ENCODE measurements around the gene STIM1. TPM values are rescaled to one million over a fixed set of nuclear protein-coding genes. Genes with fewer than 3 reads are reported as not detected.

Gene STIM1
- total RNA-seq, 4 donors from 2014 or later = 36.3 to 158 (median 46.1) TPM

GRCh38 chr11:3832816-3833215 is 22.6 kb upstream of the STIM1 start:
- Histone ChIP-seq H3K36me3 (peaks cover 0 to 27% (median 0%) of the 10 kb centered on the region in 3 donors), H3K27me3 (no peaks in the 10 kb centered on the region), H3K4me3 (no peak overlapping the region), H3K4me1 (peaks cover 0 to 65% (median 45%) of the 10 kb centered on the region in 4 donors), H3K9me3 (no peaks in the 10 kb centered on the region), H3K27ac (peak overlapping the region in 3 of 4 donors; percentile 7 to 53 (median 11))
- DNase-seq = no peak
- no peak for TF ChIP-seq POLR2A (IDR thresholded peaks at IDR 0.05)
- TF ChIP-seq CTCF (IDR thresholded peaks at IDR 0.05) = no peak

GRCh38 chr11:3833449-3833848 is 22.0 kb upstream of the STIM1 start:
- Histone ChIP-seq H3K4me3 (no peak overlapping the region), H3K4me1 (peaks cover 0 to 69% (median 51%) of the 10 kb centered on the region in 4 donors), H3K27ac (peak overlapping the region in 2 of 4 donors; percentile 53 to 63), H3K27me3 (no peaks in the 10 kb centered on the region), H3K36me3 (peaks cover 0 to 24% (median 0%) of the 10 kb centered on the region in 3 donors), H3K9me3 (no peaks in the 10 kb centered on the region)
- DNase-seq = no peak
- TF ChIP-seq POLR2A (IDR thresholded peaks at IDR 0.05) (no peak), CTCF (IDR thresholded peaks at IDR 0.05) (no peak)

- H3K4me1 ChIP-seq = peaks cover 0 to 77% (median 54%) of the 10 kb centered on the region in 4 donors
- peak overlapping the region; percentile 63 to 97 (median 84) for H3K27ac ChIP-seq
- no peaks in the 10 kb centered on the region for H3K9me3 ChIP-seq
Observed at GRCh38 chr11:3834349-3834663, 21.2 kb upstream of the STIM1 start.

GRCh38 chr11:3834664-3835461 is 20.6 kb upstream of the STIM1 start:
- Histone ChIP-seq H3K4me3 (peak overlapping the region in 1 of 4 donors; percentile 2), H3K36me3 (peaks cover 0 to 16% (median 0%) of the 10 kb centered on the region in 3 donors), H3K4me1 (peaks cover 0 to 81% (median 54%) of the 10 kb centered on the region in 4 donors), H3K9me3 (no peaks in the 10 kb centered on the region), H3K27ac (peak overlapping the region; percentile 63 to 97 (median 84)), H3K27me3 (no peaks in the 10 kb centered on the region)
- TF ChIP-seq CTCF (IDR thresholded peaks at IDR 0.05) = peak in 1 of 6 experiments; percentile 8
- peak; percentile 39 to 62 for TF ChIP-seq POLR2A (IDR thresholded peaks at IDR 0.05)
- DNase-seq = peak in 2 of 3 donors; percentile 53 to 72

More at GRCh38 chr11:3834349-3834663, 21.2 kb upstream of the STIM1 start:
- H3K4me3 ChIP-seq = no peak overlapping the region
- TF ChIP-seq CTCF (IDR thresholded peaks at IDR 0.05) = no peak
- no peak for TF ChIP-seq POLR2A (IDR thresholded peaks at IDR 0.05)
- H3K36me3 ChIP-seq = peaks cover 0 to 22% (median 0%) of the 10 kb centered on the region in 3 donors
- DNase-seq = no peak
- H3K27me3 ChIP-seq = no peaks in the 10 kb centered on the region

- no peak overlapping the region for H3K4me3 ChIP-seq
- peaks cover 0 to 8% (median 0%) of the 10 kb centered on the region in 3 donors for H3K36me3 ChIP-seq
- H3K27me3 ChIP-seq = no peaks in the 10 kb centered on the region
- DNase-seq = no peak
- no peak for TF ChIP-seq POLR2A (IDR thresholded peaks at IDR 0.05)
- no peak for TF ChIP-seq CTCF (IDR thresholded peaks at IDR 0.05)
- no peaks in the 10 kb centered on the region for H3K9me3 ChIP-seq
- H3K4me1 ChIP-seq = peaks cover 0 to 80% (median 54%) of the 10 kb centered on the region in 4 donors
- H3K27ac ChIP-seq = peak overlapping the region; percentile 62 to 97 (median 84)
Observed at GRCh38 chr11:3835751-3836150, 19.7 kb upstream of the STIM1 start.

All from Peyer's patch (tissue), 4 donors.